Lower lobe of right lung (tissue), 2 donors: ENCODE measurements around the gene CGB7. TPM values are rescaled to one million over a fixed set of nuclear protein-coding genes. Genes with fewer than 3 reads are reported as not detected.
A peak's percentile ranks its signal among the peaks of the same experiment; 100 is the strongest.

Experiments
- ATAC-seq, 2 donors: fragments of 200-7000 bp; cut with Tn5 transposase; one replicate each; pipeline ENCODE4 v1.9.1; 2020 to 2022; ENCODE audit warnings: mild to moderate bottlenecking in 2 of 2, moderate library complexity in 2 of 2
- DNase-seq: peaks from one replicate; pipeline ENCODE4 v3.0.0-alpha.2; 2020
- H3K27ac ChIP-seq: fragments of 200-600 bp; one replicate; pipeline ENCODE4 v1.8.0; 2022
- H3K27me3 ChIP-seq: fragments of 200-600 bp; one replicate; pipeline ENCODE4 v1.8.0; 2022; ENCODE audit warnings: low read depth
- H3K36me3 ChIP-seq: fragments of 200-600 bp; one replicate; pipeline ENCODE4 v1.8.0; 2022; ENCODE audit warnings: mild to moderate bottlenecking
- H3K4me1 ChIP-seq: fragments of 200-600 bp; one replicate; pipeline ENCODE4 v1.8.0; 2022
- H3K4me3 ChIP-seq: fragments of 200-600 bp; one replicate; pipeline ENCODE4 v1.8.0; 2022; ENCODE audit warnings: mild to moderate bottlenecking
- H3K9me3 ChIP-seq: fragments of 200-600 bp; one replicate; pipeline ENCODE4 v1.8.0; 2022
- intact Hi-C: fragments of 100-400 bp; cut with DNase I; formaldehyde crosslinking; loops from one replicate; pipeline ENCODE4 v1.11.0; 2022
- microRNA-seq: library from miRNA; unstranded; fragments of <30 nt; microRNA quantifications from one replicate; pipeline ENCODE4 v1.2.0, GENCODE V29; 2020; ENCODE audit warnings: borderline number of aligned reads
- total RNA-seq: library from RNA; stranded (reverse); fragmentation: NEBNext Ultra II Directional; extraction: Animal tissue kit (Norgen Biotek cat#: 25700); gene quantifications from one replicate; pipeline ENCODE4 v1.2.1, GENCODE V29; 2021
- TF ChIP-seq, protein P1 (sequence below): fragments of 200-600 bp; IDR thresholded peaks from one replicate; pipeline ENCODE4 v1.8.0; 2022; ENCODE audit warnings: antibody characterized with exemption, mild to moderate bottlenecking
- donor health status: DM: no; HTN: yes; CAD: no; lungs with severe emphysema.

Gene CGB7
- total RNA-seq, 1 donor from 2014 or later, result 0.77 TPM

DNA sequence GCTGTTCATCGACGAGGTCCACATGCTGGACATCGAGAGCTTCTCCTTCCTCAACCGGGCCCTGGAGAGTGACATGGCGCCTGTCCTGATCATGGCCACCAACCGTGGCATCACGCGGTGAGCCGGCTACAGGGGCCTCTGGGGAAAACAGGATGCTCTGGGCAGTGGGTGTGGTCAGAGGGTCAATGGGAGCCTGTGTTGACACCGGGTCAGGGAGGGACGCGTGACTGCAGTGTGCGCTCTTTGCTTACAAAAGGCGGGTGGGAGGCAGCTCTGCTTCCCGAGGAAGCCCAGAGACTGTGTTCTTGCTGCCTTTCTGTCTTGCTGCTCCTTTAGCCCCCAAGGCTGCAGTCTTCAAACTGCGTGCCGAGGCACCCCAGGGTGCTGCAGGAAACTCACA lies 46.4 kb downstream of the CGB7 start:
- H3K4me1 ChIP-seq, result no peaks in the 10 kb centered on the region
- intact Hi-C loops, result no loop called here
- H3K27ac ChIP-seq, result no peak overlapping the region
- no peak overlapping the region for H3K4me3 ChIP-seq
- DNase-seq (no peak), ATAC-seq (no peak)
- TF ChIP-seq, protein P1, sequence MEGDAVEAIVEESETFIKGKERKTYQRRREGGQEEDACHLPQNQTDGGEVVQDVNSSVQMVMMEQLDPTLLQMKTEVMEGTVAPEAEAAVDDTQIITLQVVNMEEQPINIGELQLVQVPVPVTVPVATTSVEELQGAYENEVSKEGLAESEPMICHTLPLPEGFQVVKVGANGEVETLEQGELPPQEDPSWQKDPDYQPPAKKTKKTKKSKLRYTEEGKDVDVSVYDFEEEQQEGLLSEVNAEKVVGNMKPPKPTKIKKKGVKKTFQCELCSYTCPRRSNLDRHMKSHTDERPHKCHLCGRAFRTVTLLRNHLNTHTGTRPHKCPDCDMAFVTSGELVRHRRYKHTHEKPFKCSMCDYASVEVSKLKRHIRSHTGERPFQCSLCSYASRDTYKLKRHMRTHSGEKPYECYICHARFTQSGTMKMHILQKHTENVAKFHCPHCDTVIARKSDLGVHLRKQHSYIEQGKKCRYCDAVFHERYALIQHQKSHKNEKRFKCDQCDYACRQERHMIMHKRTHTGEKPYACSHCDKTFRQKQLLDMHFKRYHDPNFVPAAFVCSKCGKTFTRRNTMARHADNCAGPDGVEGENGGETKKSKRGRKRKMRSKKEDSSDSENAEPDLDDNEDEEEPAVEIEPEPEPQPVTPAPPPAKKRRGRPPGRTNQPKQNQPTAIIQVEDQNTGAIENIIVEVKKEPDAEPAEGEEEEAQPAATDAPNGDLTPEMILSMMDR, result no peak
- no peaks in the 10 kb centered on the region for H3K27me3 ChIP-seq
- H3K36me3 ChIP-seq, result peaks cover 68% of the 10 kb centered on the region
- no peaks in the 10 kb centered on the region for H3K9me3 ChIP-seq

DNA sequence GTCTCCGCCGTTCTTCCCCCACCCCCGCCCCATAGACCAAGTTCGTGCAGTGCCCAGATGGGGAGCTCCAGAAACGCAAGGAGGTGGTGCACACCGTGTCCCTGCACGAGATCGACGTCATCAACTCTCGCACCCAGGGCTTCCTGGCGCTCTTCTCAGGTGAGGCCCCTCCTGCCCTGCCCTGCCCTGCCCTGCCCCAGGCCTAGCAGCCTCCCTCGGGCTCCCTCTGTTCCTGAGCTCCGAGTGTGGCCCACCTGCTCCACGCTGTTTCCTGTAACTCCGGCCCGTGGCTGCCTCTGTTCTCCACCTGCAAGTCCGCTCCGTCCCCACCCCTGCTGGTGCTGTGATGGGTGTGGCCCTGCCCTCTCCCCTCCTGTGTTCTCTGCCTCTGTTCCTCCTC lies 47.1 kb downstream of the CGB7 start:
- TF ChIP-seq, protein P1, result no peak
- Histone ChIP-seq H3K4me1 (no peaks in the 10 kb centered on the region), H3K9me3 (no peaks in the 10 kb centered on the region), H3K27me3 (no peaks in the 10 kb centered on the region), H3K27ac (no peak overlapping the region), H3K36me3 (peaks cover 74% of the 10 kb centered on the region), H3K4me3 (no peak overlapping the region)
- DNase-seq, result no peak
- ATAC-seq, result no peak
- intact Hi-C loops, result no loop called here

DNA sequence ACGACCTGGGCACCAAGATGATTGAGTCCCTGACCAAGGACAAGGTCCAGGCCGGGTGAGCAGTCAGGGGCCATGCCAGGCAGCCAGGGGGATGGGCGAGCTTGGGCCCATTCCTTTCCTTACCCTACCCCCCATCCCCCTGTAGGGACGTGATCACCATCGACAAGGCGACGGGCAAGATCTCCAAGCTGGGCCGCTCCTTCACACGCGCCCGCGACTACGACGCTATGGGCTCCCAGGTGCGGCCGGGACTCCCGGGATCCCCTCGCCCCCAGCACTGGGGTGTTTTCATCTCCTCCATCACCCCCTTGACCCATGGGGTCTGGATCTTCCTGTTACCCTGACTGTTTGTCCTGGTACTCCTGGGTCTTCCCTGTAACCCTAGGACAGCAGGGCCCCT lies 47.7 kb downstream of the CGB7 start:
- no peak for ATAC-seq
- Histone ChIP-seq H3K27me3 (no peaks in the 10 kb centered on the region), H3K9me3 (no peaks in the 10 kb centered on the region), H3K36me3 (peaks cover 74% of the 10 kb centered on the region), H3K4me1 (no peaks in the 10 kb centered on the region), H3K4me3 (no peak overlapping the region), H3K27ac (no peak overlapping the region)
- TF ChIP-seq, protein P1, result no peak
- no peak for DNase-seq
- intact Hi-C loops, result no loop called here

DNA sequence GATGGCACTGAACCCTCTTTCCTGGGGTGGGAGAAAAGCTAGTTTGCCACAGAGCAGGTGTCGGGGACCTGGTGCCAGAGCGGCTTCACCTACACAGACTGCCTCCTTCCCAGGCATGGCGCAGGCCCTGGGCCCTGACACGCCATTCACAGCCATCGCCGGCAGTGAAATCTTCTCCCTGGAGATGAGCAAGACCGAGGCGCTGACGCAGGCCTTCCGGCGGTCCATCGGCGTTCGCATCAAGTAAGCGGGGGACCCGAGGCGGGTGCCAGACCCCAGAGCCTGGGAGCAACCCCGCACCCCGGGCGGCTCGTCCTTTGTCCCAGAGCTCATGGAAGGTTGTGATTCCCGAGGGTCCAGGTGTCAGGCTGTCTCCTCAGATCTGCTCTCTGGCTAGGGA lies 50.6 kb downstream of the CGB7 start:
- Histone ChIP-seq H3K27ac (no peak overlapping the region), H3K4me1 (no peaks in the 10 kb centered on the region), H3K27me3 (no peaks in the 10 kb centered on the region), H3K36me3 (peaks cover 80% of the 10 kb centered on the region), H3K4me3 (no peak overlapping the region), H3K9me3 (no peaks in the 10 kb centered on the region)
- intact Hi-C loops, result no loop called here
- TF ChIP-seq, protein P1, result no peak
- ATAC-seq (peak in 1 of 2 donors; percentile 13), DNase-seq (no peak)

DNA sequence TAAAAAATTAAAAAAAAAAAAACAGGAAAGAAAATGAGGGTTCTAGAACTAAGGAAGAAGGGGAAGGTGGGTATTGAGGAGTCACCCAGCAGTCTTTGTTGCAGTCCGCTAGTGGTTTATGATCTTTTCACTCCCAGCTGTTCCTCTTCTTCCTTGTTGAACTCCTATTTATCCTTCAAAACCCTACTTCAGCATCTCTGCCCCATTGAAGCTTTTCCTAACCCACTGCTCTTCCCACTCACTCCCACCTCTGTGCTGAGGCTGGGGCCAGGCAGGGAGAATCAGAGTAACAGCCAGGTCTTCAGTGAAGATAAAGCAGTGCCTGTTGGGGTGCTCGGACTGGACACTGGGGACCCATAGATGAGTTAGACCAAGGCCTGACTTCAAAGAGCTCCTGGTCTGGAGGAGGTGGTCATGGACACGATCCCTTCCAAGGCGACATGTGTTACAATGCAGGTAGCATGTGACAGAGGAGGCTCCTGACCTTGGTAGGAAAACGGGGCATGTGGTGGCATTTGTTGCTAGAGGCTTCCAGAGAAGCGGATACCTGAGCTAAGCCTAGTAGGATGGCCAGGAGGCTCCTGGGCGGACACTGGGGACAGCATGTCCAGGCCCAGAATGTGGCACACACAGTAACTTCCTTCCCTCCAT lies 52.5 kb downstream of the CGB7 start:
- H3K4me3 ChIP-seq, result no peak overlapping the region
- intact Hi-C loops, result no loop called here
- H3K9me3 ChIP-seq, result no peaks in the 10 kb centered on the region
- no peaks in the 10 kb centered on the region for H3K27me3 ChIP-seq
- H3K4me1 ChIP-seq, result no peaks in the 10 kb centered on the region
- ATAC-seq (no peak), DNase-seq (no peak)
- peaks cover 68% of the 10 kb centered on the region for H3K36me3 ChIP-seq
- TF ChIP-seq, protein P1, result no peak
- no peak overlapping the region for H3K27ac ChIP-seq

Small RNA genes lying within 50 kb of the gene (microRNA-seq; reads per million reads assigned to microRNA genes)
- gene MIR6798, result not detected

Other genes starting within 250 kb of the CGB7 start
- 60.7 TPM for gene BCAT2, start 246.7 kb downstream of the CGB7 start, total RNA-seq
- 22.7 TPM for gene HSD17B14, start 221.3 kb downstream of the CGB7 start, total RNA-seq
- gene PLEKHA4, start 189.1 kb downstream of the CGB7 start, total RNA-seq, result 21.2 TPM
- gene PPP1R15A, start 185.3 kb downstream of the CGB7 start, total RNA-seq, result 80.4 TPM
- gene TULP2, start 159.0 kb downstream of the CGB7 start, total RNA-seq, result not detected
- 310 TPM for gene NUCB1, start 157.4 kb downstream of the CGB7 start, total RNA-seq
- gene DHDH, start 124.0 kb downstream of the CGB7 start, total RNA-seq, result 1.9 TPM
- gene BAX, start 102.9 kb downstream of the CGB7 start, total RNA-seq, result 142 TPM
- 9,799 TPM for gene FTL, start 92.4 kb downstream of the CGB7 start, total RNA-seq
- gene GYS1, start 64.4 kb downstream of the CGB7 start, total RNA-seq, result 24.8 TPM
- gene RUVBL2, start 63.9 kb downstream of the CGB7 start, total RNA-seq, result 45.3 TPM
- not detected for gene LHB, start 40.7 kb downstream of the CGB7 start, total RNA-seq
- not detected for gene CGB3, start 33.4 kb downstream of the CGB7 start, total RNA-seq
- gene CGB2, start 25.9 kb downstream of the CGB7 start, total RNA-seq, result not detected
- not detected for gene CGB1, start 20.9 kb downstream of the CGB7 start, total RNA-seq
- not detected for gene CGB5, start 13.9 kb downstream of the CGB7 start, total RNA-seq
- not detected for gene CGB8, start 8.6 kb downstream of the CGB7 start, total RNA-seq
- gene NTF4, start 7.1 kb upstream of the CGB7 start, total RNA-seq, result 3.1 TPM
- not detected for gene KCNA7, start 14.9 kb upstream of the CGB7 start, total RNA-seq
- gene SNRNP70, start 27.7 kb upstream of the CGB7 start, total RNA-seq, result 203 TPM
- 10.6 TPM for gene LIN7B, start 56.6 kb upstream of the CGB7 start, total RNA-seq
- 1.4 TPM for gene C19orf73, start 61.4 kb upstream of the CGB7 start, total RNA-seq
- 4.3 TPM for gene PPFIA3, start 61.8 kb upstream of the CGB7 start, total RNA-seq
- gene HRC, start 97.6 kb upstream of the CGB7 start, total RNA-seq, result 1.8 TPM
- 51.6 TPM for gene TRPM4, start 100.0 kb upstream of the CGB7 start, total RNA-seq